HepG2 (cell line): Measurements from ENCODE around the gene DHRS1. TPM values are rescaled to one million over a fixed set of nuclear protein-coding genes. Genes with fewer than 3 reads are reported as not detected.
A peak's percentile ranks its signal among the peaks of the same experiment; 100 is the strongest.

Experiments
- ARID2 ChIP-seq: sonication (generic); formaldehyde crosslinking; IDR thresholded peaks from 2 replicates; pipeline ENCODE4 v1.8.1; 2022; ENCODE audit warnings: mild to moderate bottlenecking, missing genetic modification reagents, borderline replicate concordance
- ATF5 ChIP-seq: sonication (generic); formaldehyde crosslinking; IDR thresholded peaks from 2 replicates; pipeline ENCODE4 v1.4.0; 2020; ENCODE audit warnings: mild to moderate bottlenecking, low read depth, missing genetic modification reagents
- ATF7-NPFF ChIP-seq: sonication (generic); formaldehyde crosslinking; IDR thresholded peaks from 2 replicates; pipeline ENCODE4 v1.8.1; 2023; ENCODE audit warnings: mild to moderate bottlenecking, low read depth, missing genetic modification reagents, moderate library complexity
- BRF2 ChIP-seq: sonication (generic); formaldehyde crosslinking; IDR thresholded peaks from 2 replicates; pipeline ENCODE4 v1.8.1; 2022; ENCODE audit warnings: mild to moderate bottlenecking, missing genetic modification reagents
- EZH2 ChIP-seq: conservative IDR thresholded peaks from 2 replicates; pipeline ENCODE4 v1.6.1; 2012; ENCODE audit warnings: mild to moderate bottlenecking, low read depth, low read length, moderate library complexity
- FOXC1 ChIP-seq: sonication (generic); formaldehyde crosslinking; IDR thresholded peaks from 2 replicates; pipeline ENCODE4 v1.8.0; 2022; ENCODE audit warnings: mild to moderate bottlenecking, missing genetic modification reagents, borderline replicate concordance
- MYNN ChIP-seq: sonication (generic); formaldehyde crosslinking; IDR thresholded peaks from 2 replicates; pipeline ENCODE4 v1.4.0; 2020; ENCODE audit warnings: mild to moderate bottlenecking, low read depth, missing genetic modification reagents
- NCOA1 ChIP-seq: sonication (generic); formaldehyde crosslinking; IDR thresholded peaks from 2 replicates; pipeline ENCODE4 v1.9.0; 2021; ENCODE audit warnings: missing genetic modification reagents
- NFAT5 ChIP-seq: sonication (generic); formaldehyde crosslinking; IDR thresholded peaks from 2 replicates; pipeline ENCODE4 v1.4.0; 2020; ENCODE audit warnings: missing genetic modification reagents
- NONO ChIP-seq, 2 experiments: fragments of 450-650 bp in 1 of 2; sonication (generic) in 1 of 2; formaldehyde crosslinking in 1 of 2; IDR thresholded peaks in 1 of 2; conservative IDR thresholded peaks in 1 of 2; 2 replicates each; pipeline versions ENCODE4 v1.6.1 to v1.8.0; 2017 to 2022; ENCODE audit warnings: mild to moderate bottlenecking in 1 of 2, missing genetic modification reagents in 1 of 2, moderate library complexity in 1 of 2
- PHF21A ChIP-seq: sonication (generic); formaldehyde crosslinking; IDR thresholded peaks from 2 replicates; pipeline ENCODE4 v1.5.0; 2020; ENCODE audit warnings: mild to moderate bottlenecking, missing genetic modification reagents
- PHF5A ChIP-seq: IDR thresholded peaks from one replicate; pipeline ENCODE4 v1.6.1; 2018; ENCODE audit warnings: low read depth, missing genetic modification reagents; ENCODE audit not compliant: unreplicated experiment
- POLR2A ChIP-seq, 2 experiments: IDR thresholded peaks; 2 replicates each; pipeline ENCODE4 v1.6.1; 2011; ENCODE audit warnings: low read depth in 2 of 2, low read length in 2 of 2, mild to moderate bottlenecking in 1 of 2, moderate library complexity in 1 of 2; ENCODE audit not compliant: insufficient read depth in 1 of 2
- SMAD9 ChIP-seq: sonication (generic); formaldehyde crosslinking; IDR thresholded peaks from 2 replicates; pipeline ENCODE4 v1.5.1; 2020; ENCODE audit warnings: mild to moderate bottlenecking, missing genetic modification reagents
- UBTF ChIP-seq: sonication (generic); formaldehyde crosslinking; IDR thresholded peaks from 2 replicates; pipeline ENCODE4 v1.4.0; 2020; ENCODE audit warnings: mild to moderate bottlenecking, missing genetic modification reagents
- ZNF230 ChIP-seq: sonication (generic); formaldehyde crosslinking; IDR thresholded peaks from 2 replicates; pipeline ENCODE4 v1.4.0; 2020; ENCODE audit warnings: mild to moderate bottlenecking, missing genetic modification reagents
- ZNF451 ChIP-seq: sonication (generic); formaldehyde crosslinking; IDR thresholded peaks from 2 replicates; pipeline ENCODE4 v1.5.0; 2020; ENCODE audit warnings: mild to moderate bottlenecking, missing genetic modification reagents
- polyA plus RNA-seq, 8 experiments: library from polyadenylated mRNA; depleted of rRNA in 3 of 8; stranded (reverse) in 7 of 8; unstranded in 1 of 8; fragments of >200 nt; fragmentation: Illumina TruSeq in 4 of 8; extraction: Trizol in 4 of 8; gene quantifications; 2 replicates each; pipeline versions ENCODE4 v1.2.1 to v1.2.3, GENCODE V29; 2011 to 2016; ENCODE audit warnings: low read depth in 4 of 8, missing spikeins in 1 of 8, mixed read lengths in 1 of 8; ENCODE audit not compliant: insufficient read depth in 1 of 8
- total RNA-seq, 5 experiments: library from RNA; depleted of rRNA; stranded (reverse); fragments of >200 nt; fragmentation: Illumina TruSeq; extraction: Trizol; gene quantifications; 2 replicates each; pipeline ENCODE4 v1.2.3, GENCODE V29; 2016; ENCODE audit warnings: low read depth in 1 of 5
- TF ChIP-seq, protein P1 (sequence below): sonication (generic); formaldehyde crosslinking; IDR thresholded peaks from 2 replicates; pipeline ENCODE4 v1.5.1; 2020; ENCODE audit warnings: missing genetic modification reagents, mild to moderate bottlenecking, borderline replicate concordance

DHRS1 gene
- total and polyA plus RNA-seq, 2 of the 13 experiments (the other 11 are each of a cell fraction or from before 2014, with no cell fraction given), result 49.8 to 60.8 TPM

- no peak for TF ChIP-seq NFAT5 (CRISPR knock-in tag)
- TF ChIP-seq PHF21A, result no peak
- no peak for TF ChIP-seq EZH2
- peak; percentile 77; the same call in 1 of the 2 replicates for TF ChIP-seq FOXC1
- no peak for TF ChIP-seq BRF2
- no peak for TF ChIP-seq PHF5A (CRISPR knock-in tag)
- peak; percentile 21; the same call in 1 of the 2 replicates for TF ChIP-seq SMAD9
- peak; percentile 56; the same call in 1 of the 2 replicates for TF ChIP-seq NCOA1
- no peak for TF ChIP-seq NONO (IDR thresholded peaks at IDR 0.05)
- TF ChIP-seq NONO (CRISPR knock-in tag; conservative IDR thresholded peaks at IDR 0.05), result no peak
- TF ChIP-seq, protein P1, sequence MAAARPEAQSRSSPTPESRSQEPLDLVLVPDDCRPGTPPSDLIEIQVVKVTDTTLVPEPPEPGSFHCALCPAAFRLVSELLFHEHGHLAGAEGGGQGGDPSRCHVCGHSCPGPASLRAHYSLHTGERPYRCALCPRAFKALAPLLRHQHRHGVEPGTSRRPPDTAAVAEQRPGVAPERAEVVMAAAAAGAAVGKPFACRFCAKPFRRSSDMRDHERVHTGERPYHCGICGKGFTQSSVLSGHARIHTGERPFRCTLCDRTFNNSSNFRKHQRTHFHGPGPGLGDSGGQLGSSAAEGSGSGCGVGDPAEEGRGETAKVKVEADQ (CRISPR knock-in tag), result no peak; the same call in 1 of the 2 replicates
- no peak for TF ChIP-seq MYNN (CRISPR knock-in tag)
- TF ChIP-seq ARID2 (CRISPR knock-in tag), result peak; percentile 59; the same call in 1 of the 2 replicates
- TF ChIP-seq ATF5 (CRISPR knock-in tag), result no peak
- TF ChIP-seq ZNF230, result 0 out of 2 replicates have a peak, but pooled peaks have one; percentile 21
- TF ChIP-seq ATF7-NPFF (CRISPR knock-in tag), result 0 out of 2 replicates have a peak, but pooled peaks have one; percentile 20
- no peak for TF ChIP-seq UBTF (CRISPR knock-in tag)
- TF ChIP-seq ZNF451 (CRISPR knock-in tag), result no peak
- 0 out of 4 replicates have a peak, but pooled peaks of 1 of the 2 experiments have one; percentile 2 for TF ChIP-seq POLR2A (IDR thresholded peaks at IDR 0.05; ENCODE audit: insufficient read depth in 1 of 2, low read depth in 2 of 2, low read length in 2 of 2)
These were observed 47.7 kb downstream of the DHRS1 start (continued) for GRCh38 chr14:24251880-24252288.
